Measurements from ENCODE around the gene SRPX2.

Gene SRPX2

DNA sequence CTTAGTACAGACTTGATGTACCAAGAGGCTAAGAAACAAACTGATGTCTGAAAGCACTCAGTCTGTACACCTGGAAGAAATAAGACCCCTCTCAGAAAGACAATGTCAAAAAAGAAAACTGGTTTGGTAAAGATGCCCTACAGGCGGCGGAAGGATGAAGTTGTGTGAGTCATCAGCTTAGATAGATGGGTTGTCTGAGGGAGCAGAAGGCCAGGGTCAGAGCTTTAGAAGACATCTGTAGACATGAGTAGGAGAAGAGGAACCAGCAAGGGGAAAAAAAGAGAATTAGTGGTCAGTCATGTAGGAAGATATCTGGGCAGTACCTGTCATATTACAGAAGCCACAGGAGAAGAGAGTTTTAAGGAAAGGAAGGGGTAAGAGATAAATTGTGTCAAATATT, 8.3 kb downstream of the SRPX2 start:
- DNase-seq = no peak

DNA sequence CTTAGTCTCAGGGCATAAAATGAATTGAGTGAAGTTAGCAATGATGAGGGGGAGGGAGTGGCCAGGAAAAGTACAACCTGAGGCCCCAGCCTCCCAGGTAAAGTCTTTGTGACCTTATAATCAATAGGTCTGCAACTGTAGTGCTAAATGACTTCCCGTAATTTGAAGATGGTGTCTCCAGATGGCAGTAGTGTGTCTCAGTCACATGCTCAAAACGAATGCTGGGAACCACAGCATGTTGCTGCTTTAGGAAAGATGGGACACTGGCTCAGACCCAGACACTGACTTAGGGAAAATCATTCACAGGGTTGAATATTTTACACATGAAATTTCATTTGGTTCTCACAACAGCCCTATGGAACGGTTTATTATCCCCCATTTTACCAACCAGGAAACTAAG, 10.3 kb downstream of the SRPX2 start:
- DNase-seq = no peak

GRCh38 chrX:100658941-100659381, 15.0 kb downstream of the SRPX2 start:
- DNase-seq = no peak

GRCh38 chrX:100659431-100660137, 15.6 kb downstream of the SRPX2 start:
- no peak for DNase-seq

DNA sequence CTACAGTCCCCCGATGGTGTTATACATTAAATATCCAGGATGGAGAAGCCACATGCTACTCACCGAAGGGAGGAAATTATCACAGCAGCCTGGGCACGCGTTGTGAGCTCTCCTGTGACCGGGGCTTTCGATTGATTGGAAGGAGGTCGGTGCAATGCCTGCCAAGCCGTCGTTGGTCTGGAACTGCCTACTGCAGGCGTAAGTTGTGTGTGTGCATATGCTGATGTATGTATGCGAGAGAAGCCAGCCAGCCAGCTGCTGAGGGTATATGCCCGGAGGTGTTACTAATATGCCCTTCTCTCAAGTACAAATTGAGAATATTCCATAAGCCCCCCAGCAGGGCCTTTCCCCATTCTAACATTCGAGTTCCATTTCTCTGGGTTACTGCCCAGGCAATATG, 18.2 kb downstream of the SRPX2 start:
- DNase-seq = no peak

DNA sequence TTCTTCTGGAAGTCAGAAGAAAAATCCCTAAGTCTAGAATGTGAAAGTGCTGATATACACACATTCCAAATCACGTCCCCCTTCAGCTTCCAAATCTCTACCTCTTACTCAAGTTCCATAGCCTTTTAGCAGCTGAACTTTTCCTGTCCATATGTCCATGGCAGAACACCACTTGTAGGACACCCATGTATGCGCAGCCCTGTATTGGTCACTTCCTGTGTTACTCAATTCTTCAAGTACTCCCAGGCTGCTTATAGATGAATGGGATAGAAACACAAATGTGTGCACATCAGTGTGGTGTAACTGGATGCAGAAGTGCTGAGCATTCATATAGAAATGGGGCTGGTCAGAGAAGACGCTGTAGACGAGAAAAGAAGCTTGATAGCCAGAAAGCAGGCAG, 18.8 kb downstream of the SRPX2 start:
- no peak for DNase-seq

DNA sequence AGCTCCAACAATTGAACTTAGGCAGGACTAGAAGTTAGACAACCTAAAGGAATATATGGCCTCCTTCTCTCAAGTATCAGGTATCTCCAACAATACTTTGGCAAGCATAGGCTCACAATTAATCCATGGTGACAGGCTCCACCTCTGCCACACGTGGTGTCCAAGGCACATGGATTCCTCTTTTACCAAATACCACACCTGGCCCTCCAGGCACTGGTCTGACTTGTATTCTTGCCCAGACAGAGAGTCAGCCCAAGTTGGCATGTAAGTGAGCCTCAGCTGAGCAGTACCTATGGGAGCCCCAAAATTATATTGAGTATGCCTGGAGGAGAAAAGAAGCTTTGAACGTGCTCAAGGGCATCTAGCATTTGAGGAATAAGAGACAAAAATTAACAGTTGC, 19.6 kb downstream of the SRPX2 start:
- DNase-seq = no peak

- DNase-seq = no peak
These were observed 29.0 kb downstream of the SRPX2 start for GRCh38 chrX:100672966-100673365.

DNA sequence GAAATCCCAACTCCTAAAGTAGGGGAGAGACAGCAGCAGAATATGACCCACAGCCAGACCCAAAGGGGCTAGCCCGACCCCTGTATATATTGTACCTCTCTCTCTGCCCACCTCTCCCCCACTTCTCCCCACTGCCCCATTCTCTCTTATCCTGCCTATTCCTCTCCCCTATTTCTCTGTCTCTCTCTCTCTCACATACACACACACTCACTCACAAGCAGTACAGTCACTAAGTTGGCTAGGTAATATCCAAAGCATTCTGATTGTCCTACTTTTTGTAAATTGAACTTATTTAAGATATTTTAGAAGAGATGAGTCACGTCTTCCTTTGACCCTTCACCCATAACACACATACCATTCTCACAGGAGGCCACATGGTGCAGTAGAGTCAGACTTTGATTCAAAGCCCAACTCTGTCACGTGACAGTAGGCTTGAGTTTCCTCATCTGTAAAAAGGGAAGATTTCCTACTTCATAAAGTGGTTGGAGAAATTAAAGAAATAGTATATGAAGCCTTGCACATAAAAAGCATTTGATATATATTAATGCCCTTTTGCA, 29.5 kb downstream of the SRPX2 start:
- DNase-seq = no peak

DNA sequence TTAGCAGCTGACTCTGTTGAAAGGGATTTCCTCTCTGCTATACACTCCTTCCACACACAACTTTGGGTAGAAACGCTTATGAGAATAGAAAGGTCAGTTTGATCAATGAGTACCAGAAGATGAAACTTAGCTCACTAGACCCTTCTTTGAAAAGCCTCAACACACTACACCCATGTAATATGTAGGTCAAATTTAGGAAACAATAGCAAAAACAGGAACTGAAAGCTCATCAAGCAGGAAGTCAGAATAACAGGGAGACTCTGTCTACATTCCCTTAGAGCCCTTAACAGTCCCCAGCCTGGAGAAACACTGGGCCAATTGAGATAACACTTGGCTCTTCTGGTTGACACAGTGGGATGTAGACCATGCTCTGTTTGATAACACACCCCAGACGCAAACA, 30.7 kb downstream of the SRPX2 start:
- DNase-seq = no peak

- no peak for DNase-seq
These were observed 33.7 kb downstream of the SRPX2 start for GRCh38 chrX:100677611-100678181.

GRCh38 chrX:100680756-100681155, 36.8 kb downstream of the SRPX2 start:
- no peak for DNase-seq

GRCh38 chrX:100681599-100681998, 37.6 kb downstream of the SRPX2 start:
- no peak for DNase-seq

- no peak for DNase-seq
These were observed 38.9 kb downstream of the SRPX2 start for GRCh38 chrX:100682939-100683338.

GRCh38 chrX:100685284-100685996, 41.4 kb downstream of the SRPX2 start:
- peak; percentile 53 for DNase-seq

GRCh38 chrX:100685997-100686305, 42.0 kb downstream of the SRPX2 start:
- no peak for DNase-seq

- no peak for DNase-seq
These were observed 43.1 kb downstream of the SRPX2 start for GRCh38 chrX:100687128-100687527.

DNA sequence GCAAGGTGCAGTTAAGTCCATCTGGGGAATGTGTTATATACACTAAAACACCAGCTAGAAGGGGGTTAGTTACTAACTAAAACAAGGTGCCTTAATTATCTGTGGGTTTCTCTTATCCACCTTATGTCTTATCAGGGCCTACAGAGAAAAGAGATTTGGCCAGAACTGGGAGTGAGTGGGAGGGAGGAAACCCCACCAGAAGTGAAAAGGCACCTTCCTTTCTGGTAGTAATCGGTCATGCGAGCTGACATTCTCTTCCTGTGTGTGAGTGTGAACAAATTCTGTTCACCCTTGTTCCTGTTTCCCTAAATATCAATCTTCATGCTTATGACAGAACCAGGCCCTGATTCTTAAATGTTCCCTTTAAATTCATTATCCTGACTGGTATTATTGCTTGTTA, 43.5 kb downstream of the SRPX2 start:
- DNase-seq = no peak

- no peak for DNase-seq
These were observed 51.3 kb downstream of the SRPX2 start for GRCh38 chrX:100695302-100695701.

DNA sequence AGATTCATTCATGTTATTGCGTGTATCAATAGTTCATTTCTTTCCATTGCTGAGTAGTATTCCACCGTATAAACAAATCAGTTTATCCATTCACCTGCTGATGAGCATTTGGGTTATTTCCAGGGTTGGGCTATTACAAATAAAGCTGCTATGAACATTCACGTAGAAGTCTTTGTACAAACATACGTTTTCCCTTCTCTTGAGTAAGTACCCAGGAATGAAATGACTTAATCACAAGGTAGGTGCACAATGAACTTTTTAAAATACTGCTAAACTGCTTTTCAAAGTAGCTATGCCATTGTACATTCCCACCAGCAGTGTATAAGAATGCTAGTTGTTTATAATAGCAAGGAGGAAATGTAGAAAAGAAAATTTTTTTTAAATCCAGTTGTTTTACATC, 52.0 kb downstream of the SRPX2 start:
- no peak for DNase-seq

DNA sequence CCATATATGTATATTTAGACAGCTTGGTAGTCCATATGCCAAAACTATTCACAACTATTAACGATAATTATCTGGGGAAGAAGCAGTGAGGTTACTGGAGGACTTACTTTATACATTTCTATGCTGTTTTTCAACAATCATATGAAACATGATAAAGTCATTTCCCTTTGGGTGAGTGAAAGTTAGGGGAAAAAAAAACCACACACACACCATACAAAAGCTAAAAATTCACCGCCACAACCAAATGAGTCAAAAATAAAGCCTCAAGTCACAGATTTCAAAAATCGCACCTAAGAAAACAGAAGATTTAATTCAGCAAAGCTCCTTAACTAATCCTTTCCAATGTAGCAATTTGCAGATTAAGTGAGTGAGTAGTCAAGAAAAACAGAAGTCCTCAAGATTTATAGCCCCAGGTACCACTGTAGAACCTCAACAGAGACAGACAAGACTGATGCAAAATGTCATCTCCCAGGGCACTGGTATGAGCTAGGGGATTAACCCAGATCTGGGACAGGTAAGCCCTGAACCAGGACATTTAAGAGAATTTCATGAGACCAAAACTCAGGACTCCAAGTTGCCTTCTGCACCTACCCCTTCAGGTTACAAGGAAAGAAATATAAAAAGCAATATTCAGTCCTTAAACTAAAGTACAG, 52.8 kb downstream of the SRPX2 start:
- DNase-seq = no peak

- DNase-seq = no peak
These were observed 54.6 kb downstream of the SRPX2 start for GRCh38 chrX:100698551-100698950.

GRCh38 chrX:100700809-100701208, 56.8 kb downstream of the SRPX2 start:
- DNase-seq = no peak

Data from activated CD8-positive, alpha-beta memory T cell treated with anti-CD3 and anti-CD28 coated beads, Interleukin-2, amount 50 U/mL, for 4 hours (primary cell).